ENCODE measurements around the gene MTARC1.

MTARC1 gene

DNA sequence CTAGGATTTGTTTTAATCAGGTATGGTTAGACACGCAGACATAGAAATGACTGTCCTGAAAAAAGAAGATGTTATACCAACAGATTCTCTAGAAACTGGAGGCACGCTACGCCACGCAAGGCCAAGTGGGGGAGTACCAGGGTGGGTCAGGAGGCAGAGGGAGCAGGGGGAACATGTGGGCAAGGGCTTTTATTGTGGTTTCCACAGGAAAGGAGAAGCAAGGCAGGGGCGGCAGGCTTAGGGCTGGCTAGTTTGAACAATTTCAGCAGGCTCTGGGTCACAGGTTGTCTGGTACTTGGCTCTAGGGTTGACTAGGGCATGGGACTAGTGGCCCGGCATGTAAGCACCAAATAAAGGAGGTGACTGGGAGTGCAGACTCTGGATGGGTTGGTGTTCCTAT lies 31.4 kb upstream of the MTARC1 start:
- TF ChIP-seq CTCF (IDR thresholded peaks at IDR 0.05; ENCODE audit: extremely low read depth, insufficient read depth, missing control alignments) = no peak
- in situ Hi-C loops (cut with MboI; ENCODE audit: low pct_unique_long_range_greater_than_20kb, low sequenced_read_pairs, unreplicated experiment) = no loop called here
- no peak for DNase-seq (ENCODE audit: low spot score)

GRCh38 chr1:220757441-220757840 lies 29.3 kb upstream of the MTARC1 start:
- no peak for DNase-seq (ENCODE audit: low spot score)
- in situ Hi-C loops (cut with MboI; ENCODE audit: low pct_unique_long_range_greater_than_20kb, low sequenced_read_pairs, unreplicated experiment) = no loop called here
- no peak for TF ChIP-seq CTCF (IDR thresholded peaks at IDR 0.05; ENCODE audit: extremely low read depth, insufficient read depth, missing control alignments)

GRCh38 chr1:220759147-220759546 lies 27.6 kb upstream of the MTARC1 start:
- in situ Hi-C loops (cut with MboI; ENCODE audit: low pct_unique_long_range_greater_than_20kb, low sequenced_read_pairs, unreplicated experiment) = no loop called here
- no peak for TF ChIP-seq CTCF (IDR thresholded peaks at IDR 0.05; ENCODE audit: extremely low read depth, insufficient read depth, missing control alignments)
- no peak for DNase-seq (ENCODE audit: low spot score)

DNA sequence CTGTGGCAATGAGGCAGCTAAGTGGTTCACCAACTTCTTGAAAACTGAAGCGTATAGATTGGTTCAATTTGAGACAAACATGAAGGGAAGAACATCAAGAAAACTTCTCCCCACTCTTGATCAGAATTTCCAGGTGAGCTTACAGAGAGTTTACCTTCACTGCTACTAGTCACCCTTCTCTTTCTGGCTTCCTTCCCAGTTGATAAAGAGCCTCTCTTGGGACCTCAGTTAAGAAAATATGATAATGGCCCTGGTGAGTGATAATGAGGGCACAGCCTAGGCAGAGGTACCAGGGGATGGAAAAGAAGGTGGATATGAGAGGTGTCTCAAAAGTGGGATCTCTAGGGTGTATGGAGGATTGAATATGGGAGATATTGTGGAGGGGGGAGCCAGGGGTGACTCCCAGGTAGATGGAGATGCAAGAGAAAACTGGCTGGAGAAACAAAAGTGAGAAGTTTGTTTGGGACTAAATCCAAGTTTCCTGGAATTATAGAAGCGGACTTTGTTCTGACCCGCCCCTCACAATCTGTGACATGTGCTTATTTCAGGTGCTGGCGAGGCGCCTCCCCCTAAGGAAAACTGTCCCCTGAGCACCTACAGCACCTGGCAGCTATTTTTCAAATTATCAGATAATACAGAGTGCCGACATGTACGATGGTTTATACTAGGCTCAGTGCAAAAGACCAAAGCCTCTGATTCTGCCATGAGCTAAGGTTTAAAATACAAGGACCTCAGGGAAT lies 24.9 kb upstream of the MTARC1 start:
- DNase-seq (ENCODE audit: low spot score) = no peak
- TF ChIP-seq CTCF (IDR thresholded peaks at IDR 0.05; ENCODE audit: extremely low read depth, insufficient read depth, missing control alignments) = no peak
- in situ Hi-C loops (cut with MboI; ENCODE audit: low pct_unique_long_range_greater_than_20kb, low sequenced_read_pairs, unreplicated experiment) = no loop called here

GRCh38 chr1:220764757-220765156 lies 22.0 kb upstream of the MTARC1 start:
- no peak for TF ChIP-seq CTCF (IDR thresholded peaks at IDR 0.05; ENCODE audit: extremely low read depth, insufficient read depth, missing control alignments)
- DNase-seq (ENCODE audit: low spot score) = no peak
- in situ Hi-C loops (cut with MboI; ENCODE audit: low pct_unique_long_range_greater_than_20kb, low sequenced_read_pairs, unreplicated experiment) = no loop called here

DNA sequence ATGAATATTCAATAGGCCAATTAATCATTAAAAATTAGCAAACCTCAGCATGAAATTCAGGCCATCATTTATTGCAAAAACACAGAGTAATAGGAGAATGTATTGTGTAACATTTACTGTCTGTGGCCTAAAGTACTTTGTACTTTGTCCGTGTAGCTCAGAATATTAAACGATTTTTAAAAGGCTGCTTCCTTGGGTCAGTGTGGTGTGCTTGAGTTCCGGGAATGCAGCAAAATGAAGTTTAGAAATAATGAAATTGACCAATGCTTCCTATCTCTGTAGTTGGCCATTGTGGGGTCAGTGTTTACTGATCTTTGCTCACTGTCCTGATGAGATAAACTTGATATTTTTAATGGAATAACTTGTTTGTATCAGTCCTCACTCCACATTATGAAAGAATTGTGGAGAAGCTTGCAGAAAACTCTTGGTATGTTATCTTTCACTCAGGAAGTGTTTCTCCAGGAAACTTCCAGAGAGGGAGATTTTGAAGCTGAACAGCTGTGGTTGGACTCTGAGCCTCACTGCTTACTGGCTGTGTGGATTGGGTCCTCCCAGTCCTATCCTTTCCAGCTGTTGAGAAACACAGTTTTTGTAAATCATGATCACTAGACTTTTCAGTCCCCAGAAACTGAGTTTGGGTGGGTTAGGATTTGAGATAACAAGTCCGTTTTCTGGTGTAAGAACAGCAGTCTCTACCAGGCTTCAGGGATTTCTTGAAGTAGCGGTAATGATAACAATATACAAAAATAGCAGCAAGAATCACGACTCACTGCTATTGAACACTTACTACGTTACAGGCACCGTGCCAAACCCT lies 19.2 kb upstream of the MTARC1 start:
- DNase-seq (ENCODE audit: low spot score) = no peak
- TF ChIP-seq CTCF (IDR thresholded peaks at IDR 0.05; ENCODE audit: extremely low read depth, insufficient read depth, missing control alignments) = no peak
- in situ Hi-C loops (cut with MboI; ENCODE audit: low pct_unique_long_range_greater_than_20kb, low sequenced_read_pairs, unreplicated experiment) = no loop called here
